GM18951 (cell line): ENCODE measurements around the gene GLIS1.

ENCODE experiments used
- POLR2A ChIP-seq: IDR thresholded peaks from 4 replicates; pipeline ENCODE4 v1.6.1; 2011; ENCODE audit warnings: mild to moderate bottlenecking; ENCODE audit not compliant: insufficient read length, insufficient read depth; ENCODE audit errors: extremely low read depth
- in situ Hi-C: fragments of 300-500 bp; cut with MboI; formaldehyde crosslinking; loops from one replicate; pipeline ENCODE4 v1.12.0; 2022; ENCODE audit warnings: low sequenced_read_pairs, mixed read lengths, inconsistent platforms; ENCODE audit not compliant: unreplicated experiment

GLIS1 gene

DNA sequence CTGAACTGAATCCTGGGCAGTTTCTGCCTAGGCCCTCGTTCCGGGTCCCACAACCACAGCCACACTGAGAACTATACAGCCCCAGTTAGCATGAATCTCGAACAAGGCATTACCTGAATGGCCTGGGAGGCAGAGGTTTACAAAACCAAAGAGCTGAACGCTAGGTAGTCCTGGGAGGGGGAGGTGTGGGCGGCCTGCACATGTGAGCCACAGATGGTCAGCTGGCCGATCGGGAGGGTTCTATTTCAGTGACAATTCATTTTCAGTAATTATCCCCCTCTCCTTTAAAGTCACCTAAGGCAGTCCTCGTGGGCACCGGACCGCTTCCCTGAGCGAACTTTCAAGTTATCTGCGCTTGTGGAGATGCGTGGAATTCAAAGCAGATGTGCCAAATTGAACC lies 111.9 kb downstream of the GLIS1 start:
- no peak for TF ChIP-seq POLR2A

DNA sequence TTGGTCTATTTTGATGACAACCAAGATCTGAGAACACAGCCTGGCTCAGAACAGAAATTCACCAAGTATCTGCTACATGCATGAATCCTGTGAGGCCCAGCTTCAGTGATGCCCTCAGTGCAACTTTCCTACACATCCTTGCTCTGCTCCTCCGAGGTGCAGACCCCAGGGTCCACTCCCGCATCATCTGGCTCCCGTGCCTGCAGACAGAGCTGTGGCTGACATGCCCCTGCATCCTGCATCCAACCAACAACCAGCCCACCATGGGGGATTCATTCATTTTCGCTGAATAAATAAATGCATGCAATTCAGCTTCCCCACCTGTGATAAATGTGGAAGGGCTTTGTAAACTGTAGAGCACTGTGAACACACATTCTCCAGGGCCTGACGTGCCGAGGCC lies 112.3 kb downstream of the GLIS1 start:
- in situ Hi-C loops: no loop called here
- TF ChIP-seq POLR2A: no peak

More for the DNA sequence above, 111.9 kb downstream of the GLIS1 start:
- in situ Hi-C loops: no loop called here

DNA sequence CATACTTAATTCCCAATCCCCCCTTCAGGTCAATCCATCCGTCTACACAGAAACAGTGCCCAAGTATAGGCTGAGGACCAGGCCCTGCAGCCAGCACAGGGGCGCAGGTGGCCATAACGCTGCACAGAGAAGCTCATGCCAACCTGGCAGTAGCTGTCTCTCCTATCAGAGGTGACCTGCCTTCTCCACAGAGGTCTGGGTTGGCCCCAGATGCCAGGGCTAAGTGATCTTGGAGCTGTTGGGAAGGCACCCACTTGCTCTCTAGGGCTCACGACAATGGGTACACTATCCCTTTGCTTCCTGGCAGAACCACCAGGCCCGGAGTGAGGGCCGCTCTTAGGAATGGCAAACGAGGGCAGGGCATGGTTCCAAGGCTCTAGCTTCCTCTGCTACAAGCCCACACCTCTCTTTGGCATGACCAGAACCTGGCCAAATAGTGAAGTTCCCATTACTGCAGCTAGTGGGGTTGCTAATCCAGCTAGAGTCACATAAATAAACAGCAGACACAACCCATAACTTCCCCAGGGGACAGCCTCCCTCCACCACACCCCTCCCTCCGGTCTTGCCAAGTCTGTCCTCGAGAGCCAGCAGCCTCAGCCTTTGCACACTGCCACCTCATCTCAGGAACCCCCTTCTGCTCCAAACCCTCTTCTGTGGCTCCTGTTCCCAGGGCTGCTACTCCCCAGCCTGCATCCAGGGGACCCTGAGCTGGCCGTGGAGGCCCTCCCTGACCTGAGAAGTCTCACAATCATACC lies 113.0 kb downstream of the GLIS1 start:
- no peak for TF ChIP-seq POLR2A
- in situ Hi-C loops: no loop called here

DNA sequence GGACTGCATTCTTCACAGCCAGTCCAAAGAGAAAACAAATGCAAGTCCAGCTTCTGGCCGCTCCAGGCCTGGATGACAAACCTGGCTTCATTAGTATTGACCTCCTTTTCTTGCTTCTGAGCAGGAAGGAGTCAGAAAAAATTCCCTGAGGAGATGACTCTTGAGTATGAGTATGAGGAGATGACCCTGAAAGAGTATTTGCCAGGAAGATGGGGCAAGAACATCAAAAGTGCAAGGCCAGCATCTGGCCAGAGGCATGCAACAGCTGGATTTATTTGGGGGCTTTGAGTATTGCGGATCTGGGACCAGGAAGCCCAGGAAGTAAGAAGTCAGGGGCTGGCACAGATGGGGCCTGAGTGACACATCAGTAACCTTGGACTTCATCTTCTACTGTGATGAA lies 113.9 kb downstream of the GLIS1 start:
- TF ChIP-seq POLR2A: no peak
- in situ Hi-C loops: no loop called here

- in situ Hi-C loops: no loop called here
- no peak for TF ChIP-seq POLR2A
Observed at GRCh38 chr1:53622531-53622930, 116.4 kb downstream of the GLIS1 start.

DNA sequence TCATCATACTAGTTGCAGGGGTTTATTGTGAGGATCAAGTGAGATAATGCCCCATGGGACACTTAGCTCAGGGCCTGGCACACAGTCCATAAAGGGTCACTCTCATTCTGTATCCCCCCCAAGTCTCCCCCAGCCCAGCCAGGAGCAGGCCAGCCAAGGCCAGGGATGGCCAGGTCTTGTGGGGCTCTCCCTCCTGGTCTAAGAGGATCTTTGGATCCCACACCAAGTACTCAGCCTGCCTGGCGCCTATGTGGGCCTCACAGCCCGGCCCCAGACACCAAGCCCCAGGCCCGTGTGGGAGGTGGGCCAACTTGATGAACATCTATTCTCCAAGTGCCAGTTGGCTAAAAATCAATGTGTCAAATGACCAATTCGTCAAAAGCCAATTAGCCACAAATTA lies 117.8 kb downstream of the GLIS1 start:
- no peak for TF ChIP-seq POLR2A

GRCh38 chr1:53620061-53620855 lies 118.7 kb downstream of the GLIS1 start:
- in situ Hi-C loops: no loop called here
- no peak for TF ChIP-seq POLR2A

More for the DNA sequence above, 117.8 kb downstream of the GLIS1 start:
- in situ Hi-C loops: no loop called here

GRCh38 chr1:53619367-53620060 lies 119.5 kb downstream of the GLIS1 start:
- in situ Hi-C loops: no loop called here
- no peak for TF ChIP-seq POLR2A

- no peak for TF ChIP-seq POLR2A
- in situ Hi-C loops: no loop called here
Observed at GRCh38 chr1:53618500-53619366, 120.2 kb downstream of the GLIS1 start.

DNA sequence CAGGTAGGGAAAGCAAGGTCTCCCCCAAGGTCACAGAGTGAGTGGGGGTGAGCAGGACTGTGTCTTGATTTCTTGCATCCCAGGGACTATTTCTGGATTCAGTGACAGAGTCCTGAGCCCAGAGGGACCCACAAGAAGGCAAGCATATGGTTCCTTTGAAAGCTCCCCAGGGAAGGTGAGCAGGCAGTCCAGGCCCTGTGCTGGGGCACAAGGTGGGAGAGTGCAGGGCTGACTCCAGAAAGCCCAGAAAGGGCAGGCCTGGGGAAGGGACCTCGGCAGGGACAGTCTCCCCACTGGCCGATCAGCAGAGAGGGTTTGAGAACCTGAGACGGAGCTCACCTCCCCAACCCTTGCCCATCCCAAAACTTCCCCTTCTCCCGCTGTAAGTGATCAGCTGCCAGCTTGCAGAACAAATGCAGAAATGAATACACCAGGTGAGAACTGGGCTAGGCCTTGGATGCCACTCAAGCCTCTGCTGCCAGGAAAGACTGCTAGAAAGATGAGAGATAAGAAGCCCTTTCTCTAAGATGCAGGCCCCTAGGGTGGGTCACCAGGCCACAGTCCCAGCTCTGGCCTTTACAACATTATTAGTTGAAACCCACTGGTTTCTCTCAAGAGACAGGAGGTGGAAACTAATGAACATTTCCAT lies 121.0 kb downstream of the GLIS1 start:
- TF ChIP-seq POLR2A: no peak
- in situ Hi-C loops: no loop called here

DNA sequence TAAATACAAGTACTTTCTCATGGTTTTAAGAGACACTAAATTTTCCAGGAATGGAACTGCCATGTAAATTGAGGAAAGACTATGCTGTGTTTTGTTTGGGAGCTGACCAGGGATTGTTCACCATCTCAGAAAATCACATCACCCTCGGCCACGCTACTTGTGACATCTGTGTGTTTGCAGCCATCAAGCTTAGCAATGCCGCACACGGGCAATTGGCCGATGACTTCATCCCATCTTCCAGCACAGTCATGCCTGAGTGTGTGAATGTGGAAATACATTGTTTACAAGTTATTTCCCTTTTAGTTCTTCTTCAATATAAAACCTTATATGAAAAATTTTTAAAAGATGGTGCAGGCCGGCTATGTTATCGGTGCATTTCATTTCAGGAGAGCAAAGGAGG lies 121.6 kb downstream of the GLIS1 start:
- TF ChIP-seq POLR2A: no peak

GRCh38 chr1:53616927-53617326 lies 122.0 kb downstream of the GLIS1 start:
- TF ChIP-seq POLR2A: no peak
- in situ Hi-C loops: no loop called here

More for the DNA sequence above, 121.6 kb downstream of the GLIS1 start:
- in situ Hi-C loops: no loop called here
